LHCN-M2 (cell line): ENCODE measurements around the gene HRH3. TPM values are rescaled to one million over a fixed set of nuclear protein-coding genes. Genes with fewer than 3 reads are reported as not detected.

ENCODE experiments used
- DNase-seq: peaks from one replicate; pipeline ENCODE4 v3.0.0-alpha.2; 2012; ENCODE audit warnings: low read depth
- total RNA-seq: library from RNA; depleted of rRNA; stranded (reverse); fragments of >200 nt; gene quantifications from 2 replicates; pipeline ENCODE4 v1.2.3, GENCODE V29; 2014

Gene HRH3
- total RNA-seq, 1 experiment from 2014 or later: not detected

DNA sequence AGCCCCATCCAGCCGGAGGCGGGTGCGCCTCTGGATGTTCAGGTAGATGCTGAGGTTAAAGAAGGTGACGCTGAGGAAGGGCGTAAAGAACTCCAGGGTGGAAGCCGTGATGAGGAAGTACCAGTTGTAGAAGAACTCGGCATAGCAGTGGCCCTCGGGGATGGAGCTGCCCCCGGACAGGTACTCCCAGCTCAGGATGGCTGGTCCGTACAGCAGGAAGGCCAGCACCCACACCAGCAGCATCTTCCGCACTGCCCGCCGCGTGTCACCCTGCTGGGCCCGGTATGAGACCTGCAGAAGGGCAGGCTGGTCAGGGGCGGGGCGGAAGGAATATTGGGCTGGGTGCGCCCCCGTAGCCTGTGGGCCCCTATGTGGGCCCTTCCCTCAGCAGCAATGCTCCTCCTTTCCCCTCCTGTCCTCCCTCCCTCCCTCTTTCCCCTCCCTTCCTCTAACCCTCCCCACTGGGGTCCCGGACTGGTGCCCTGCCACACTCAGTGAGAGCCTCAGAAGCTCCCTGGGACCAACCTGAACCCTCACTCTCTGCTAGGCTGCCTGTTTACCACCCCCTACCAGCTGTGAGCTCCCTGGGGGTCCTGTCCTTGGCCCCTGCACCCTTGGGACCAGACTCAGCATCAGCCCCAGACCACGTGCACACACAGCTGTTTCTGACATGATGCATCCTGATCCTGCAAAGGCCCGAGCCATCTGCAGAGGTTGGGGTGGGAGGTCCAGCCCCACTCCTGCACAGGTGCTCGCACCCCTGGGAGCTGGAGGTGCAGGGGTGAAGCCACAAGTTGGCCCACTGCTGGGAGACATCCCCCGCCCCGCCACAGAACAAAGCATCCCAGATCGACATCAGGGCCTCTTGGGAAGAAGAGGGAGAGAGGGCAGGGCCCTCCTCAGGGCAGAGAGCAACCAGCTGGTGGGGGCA is 3.2 kb downstream of the HRH3 start:
- DNase-seq: peak; percentile 18

DNA sequence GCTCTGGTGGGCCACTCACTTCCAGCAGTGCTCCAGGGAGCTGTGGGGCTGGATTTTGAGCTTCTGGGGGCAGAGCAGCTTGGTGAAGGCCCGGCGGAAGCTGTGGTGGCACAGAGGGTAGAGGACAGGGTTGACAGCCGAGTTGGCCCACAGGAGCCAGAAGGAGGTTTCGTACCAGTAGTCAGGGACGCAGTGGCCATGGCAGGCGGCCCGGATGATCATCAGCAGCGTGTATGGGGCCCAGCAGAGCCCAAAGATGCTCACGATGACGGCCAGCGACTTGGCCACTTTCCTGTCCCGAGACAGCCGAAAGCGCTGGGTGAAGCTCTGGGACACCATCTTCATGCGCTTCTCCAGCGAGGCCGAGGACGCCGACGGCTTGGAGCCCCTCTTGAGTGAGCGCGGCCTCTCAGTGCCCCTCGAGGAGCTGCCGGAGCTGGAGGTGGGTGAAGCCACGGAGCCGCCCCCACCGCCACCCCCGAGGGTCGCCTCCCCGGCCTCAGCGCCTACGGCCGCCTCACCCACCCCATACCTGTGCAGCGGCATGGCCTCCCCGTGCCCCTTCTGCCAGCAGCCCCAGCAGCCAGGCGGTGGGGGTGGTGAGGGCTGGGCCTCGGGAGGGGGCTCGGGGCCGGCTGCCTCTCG is 4.0 kb downstream of the HRH3 start:
- no peak for DNase-seq

DNA sequence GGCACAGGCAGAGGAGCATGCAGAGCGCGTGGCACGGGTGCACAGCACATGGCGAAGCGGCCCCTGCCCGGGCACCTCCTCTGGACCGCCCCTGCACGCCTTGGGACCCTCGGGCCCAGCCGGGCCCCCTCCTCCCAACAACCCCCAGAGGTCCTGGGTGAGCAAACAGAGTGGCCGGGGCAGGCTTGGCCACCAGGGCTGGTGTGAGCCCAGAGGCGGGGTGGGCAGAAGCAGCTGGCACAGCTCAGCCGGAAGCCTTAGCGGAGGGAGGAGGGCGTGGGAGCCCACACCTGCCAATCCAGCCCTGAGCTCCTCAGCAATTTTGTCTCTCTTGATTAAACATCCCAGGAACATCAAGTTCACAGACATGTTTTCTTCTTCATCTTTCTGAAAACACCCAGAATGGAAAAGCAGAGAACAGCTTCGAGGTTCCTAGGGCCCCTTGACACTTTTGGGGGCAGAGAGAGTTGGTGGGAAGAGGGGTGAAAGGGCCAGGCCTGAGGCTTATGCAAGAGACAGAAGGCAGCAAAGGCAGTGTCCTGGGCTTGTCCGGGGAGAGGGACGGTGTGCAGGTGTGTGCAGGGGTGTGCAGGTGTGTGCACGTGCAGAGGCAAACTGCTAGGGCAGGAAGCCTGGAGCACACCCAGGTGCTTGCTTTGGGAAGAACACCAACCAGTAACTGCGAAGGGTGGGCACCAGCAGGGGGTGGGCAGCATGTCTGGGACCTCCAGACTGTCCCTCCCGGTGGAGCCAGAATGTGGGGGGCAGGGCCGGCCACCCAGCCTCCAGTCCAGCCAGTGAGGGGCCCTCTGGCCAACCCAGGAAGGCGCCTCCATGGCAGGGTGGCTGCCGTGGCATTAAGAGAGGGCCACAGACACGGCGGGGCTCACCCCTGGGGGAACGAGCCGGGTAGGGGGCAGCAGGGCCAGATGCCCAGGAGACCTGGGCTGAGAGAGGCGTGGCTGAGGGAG is 4.8 kb downstream of the HRH3 start:
- DNase-seq: no peak

DNA sequence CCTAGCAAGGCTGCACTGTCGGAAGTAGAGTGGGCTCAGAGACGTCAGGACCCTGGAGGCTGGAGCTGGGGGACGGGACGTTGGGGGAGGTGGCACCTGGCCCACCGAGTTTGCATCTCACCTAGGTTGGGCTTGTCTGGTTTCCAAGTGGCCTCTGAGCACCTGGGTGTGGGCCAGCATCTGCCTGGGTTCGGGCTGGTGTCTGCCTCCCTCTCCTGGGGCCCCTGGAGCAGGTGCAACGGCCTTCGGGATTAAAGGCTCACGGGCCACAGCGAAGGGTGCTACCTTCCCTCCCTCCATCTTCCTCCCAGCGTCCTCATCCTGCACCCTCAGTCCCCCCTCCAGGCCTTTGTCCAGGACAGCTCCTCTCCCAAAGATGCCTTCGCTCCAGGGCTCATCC is 6.0 kb downstream of the HRH3 start:
- DNase-seq: no peak

DNA sequence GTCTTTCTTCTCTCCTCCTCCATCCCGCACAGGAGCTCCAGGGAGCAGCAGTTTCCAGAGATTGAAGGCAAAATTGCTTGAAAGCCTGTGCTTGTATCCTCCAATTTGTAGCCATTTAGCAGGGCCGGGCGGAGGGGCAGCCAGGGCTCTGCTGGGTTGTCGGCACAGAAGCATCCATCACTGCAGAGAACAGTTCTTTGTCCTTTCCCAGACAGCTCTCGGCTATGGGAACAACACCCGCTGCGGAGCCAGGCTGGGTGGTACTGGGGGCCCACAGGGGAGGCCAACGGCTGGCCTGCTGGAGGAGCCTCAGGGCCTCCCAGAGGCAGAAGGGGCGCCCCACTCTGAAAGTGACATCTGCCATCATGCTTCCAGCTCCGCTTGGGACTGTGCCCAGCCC is 7.8 kb downstream of the HRH3 start:
- DNase-seq: no peak

DNA sequence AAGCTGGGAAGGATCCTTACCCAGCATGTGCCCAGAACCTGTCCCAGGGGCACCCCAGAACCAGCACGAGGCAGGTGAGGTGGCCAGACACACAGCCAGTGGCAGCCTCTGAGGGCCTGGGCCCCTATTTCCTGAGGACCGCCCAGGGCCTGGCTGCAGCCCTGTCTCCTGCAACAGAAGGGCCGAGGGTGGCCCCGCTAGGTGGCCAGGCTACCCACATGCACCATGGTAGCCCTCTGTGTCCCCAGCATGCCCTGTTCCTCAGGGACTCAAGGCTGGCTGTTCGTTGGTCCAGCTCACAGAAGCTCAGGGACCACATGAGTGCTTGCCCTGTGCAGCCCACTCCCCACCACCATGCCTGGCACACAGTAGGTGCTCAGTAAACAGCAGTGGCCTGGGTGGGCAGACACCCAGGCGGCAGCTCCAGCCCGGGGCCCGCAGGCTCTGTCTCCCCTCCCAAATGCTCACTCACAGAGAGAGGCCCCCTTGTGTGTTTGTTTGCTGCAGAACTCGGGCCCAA is 8.2 kb downstream of the HRH3 start:
- DNase-seq: no peak

DNA sequence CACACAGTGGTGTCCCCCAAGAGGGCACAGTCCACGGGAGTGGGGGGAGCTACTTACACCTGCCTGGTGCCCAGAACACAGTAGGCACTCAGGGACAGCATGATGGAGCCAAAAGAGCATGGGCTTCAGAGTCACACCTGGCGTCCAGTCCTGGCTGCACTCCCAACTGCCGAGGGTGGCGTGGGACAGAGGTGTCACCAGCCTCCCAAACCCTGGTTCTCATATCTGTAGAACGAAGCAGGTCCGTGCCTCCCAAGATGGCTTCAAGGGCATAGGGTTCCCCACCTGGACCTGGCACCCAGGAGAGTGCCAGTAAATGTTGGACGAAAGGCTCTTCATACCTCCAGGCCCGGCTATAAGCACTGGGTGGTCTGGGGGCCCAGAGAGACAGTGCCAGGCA is 8.9 kb downstream of the HRH3 start:
- DNase-seq: no peak

DNA sequence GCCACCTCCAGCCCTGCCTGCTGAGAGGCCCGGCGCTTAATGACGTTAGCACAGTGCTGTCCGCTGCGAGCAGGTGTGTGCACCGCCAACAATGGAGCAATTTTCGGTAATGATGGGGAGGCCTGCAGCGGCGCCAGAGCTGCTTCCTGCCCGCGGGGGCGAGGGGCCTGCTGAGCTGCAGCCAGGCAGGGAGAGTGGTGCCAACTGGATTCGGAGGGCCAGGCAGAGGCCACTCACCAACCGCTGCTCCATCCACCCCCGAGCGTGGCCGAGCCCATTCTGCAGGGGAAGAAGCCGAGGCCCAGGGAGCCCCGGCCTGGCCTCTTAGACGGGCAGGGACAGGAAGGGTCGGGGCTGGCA is 9.6 kb downstream of the HRH3 start:
- DNase-seq: no peak

DNA sequence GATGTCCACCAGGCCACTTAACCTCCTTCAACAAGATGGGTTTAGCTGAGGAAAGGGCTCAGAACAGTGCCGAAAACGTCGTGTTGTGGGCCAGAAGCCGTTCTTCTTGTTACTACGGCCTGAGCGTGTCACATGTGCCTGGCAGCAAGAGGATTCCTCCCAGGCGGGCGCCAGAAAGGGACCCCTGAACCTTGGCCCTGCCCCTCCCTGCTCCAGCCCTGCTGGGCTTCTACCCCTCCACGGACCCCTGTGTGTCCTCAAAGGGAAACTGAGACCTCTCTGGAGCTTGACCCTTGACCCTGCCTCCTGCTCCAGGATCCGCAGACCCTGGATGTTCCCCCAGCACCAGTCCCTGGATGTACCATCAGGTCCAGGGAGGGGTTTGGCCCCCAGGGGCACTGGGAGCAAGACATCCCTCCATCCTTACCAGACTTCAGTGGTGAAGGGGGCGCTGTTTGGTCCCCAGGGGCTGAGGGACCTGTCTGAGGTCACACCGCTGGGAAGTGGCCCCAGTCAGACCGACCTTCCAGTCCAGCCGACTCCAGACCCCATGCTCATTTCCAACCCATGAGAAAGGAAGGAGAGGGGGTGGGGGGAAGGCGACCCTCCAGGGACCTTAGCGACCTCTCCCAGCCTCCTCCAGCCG is 10.1 kb downstream of the HRH3 start:
- no peak for DNase-seq

DNA sequence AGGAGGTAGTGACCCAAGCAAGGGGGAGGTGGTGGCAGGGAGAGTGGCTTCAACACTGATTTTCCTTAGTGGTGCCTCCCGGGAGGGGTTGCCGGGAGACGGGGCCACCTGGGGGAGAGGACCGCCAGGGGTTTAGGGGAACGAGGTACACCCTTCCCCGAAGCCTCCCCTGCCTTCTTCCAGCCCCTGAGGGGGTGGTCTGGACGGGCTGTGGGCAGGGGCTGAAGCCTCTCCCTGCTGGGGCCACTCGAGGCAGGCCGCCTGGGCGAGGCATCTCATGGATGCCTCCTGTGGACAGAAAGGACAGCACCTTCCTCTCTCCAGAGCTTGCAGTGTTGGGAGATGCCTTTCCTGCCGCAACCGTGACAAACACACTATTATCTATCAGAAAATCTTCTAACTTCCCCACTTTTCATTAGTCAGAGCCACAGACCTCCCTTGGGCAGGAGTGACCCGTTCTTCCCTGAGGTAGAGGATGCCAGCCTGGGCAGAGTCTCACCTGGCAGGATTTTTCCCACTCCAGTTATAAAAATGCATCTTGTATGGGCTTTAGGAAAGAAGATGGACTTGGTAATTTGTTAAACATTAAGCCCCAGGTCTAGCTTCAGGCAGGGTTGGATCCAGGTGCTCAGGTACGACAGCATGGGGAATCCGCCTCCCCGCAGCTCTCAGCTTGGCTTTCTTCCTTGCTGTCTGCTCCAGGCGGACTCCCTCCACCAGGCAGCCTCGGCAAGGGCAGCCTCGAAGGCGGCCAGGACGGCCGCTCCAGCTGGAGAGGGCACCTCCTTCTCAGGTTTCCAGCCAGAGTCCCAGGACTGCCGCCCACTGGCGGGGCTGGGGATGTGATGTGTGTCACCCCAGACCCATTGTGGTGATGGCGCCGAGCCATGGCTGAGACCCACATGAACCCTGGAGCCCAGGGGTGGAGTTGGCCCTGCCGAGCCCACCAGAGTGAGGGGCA is 11.0 kb downstream of the HRH3 start:
- DNase-seq: no peak

DNA sequence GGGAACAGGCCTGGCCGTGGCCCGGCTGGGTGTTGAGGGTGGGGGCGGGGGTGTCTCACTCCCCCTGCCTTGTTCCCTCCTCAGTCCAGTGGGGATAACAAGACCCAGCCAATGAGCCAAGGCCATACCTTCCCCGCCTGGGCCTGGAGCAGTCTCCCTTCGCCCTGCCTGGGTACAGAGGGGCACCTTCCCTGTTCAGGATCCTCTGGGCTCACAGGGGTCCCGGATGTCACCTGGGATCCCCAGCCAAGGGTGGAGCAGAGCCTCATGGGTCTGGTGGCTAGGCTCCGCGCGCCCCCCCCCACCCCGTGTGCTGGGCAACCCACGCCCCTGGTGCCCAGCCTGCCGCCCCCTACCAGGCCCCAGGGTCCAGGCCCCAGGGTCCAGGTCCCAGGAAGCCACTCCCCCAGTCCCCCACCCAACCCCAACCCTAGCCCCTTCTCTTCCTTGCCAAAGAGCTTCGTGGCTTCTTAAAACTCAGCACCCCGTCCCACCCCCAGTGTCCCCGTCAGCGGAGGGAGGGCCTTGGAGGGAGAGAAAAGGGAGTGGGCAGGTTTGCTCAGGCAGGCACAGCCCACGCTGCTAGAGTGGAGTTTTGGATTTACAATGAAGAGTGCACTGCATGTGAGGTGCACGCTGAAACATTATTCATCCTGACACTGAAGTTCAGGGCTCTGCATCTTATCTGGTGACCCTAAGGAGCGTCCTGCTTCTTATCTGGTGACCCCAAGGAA is 11.8 kb downstream of the HRH3 start:
- DNase-seq: no peak

DNA sequence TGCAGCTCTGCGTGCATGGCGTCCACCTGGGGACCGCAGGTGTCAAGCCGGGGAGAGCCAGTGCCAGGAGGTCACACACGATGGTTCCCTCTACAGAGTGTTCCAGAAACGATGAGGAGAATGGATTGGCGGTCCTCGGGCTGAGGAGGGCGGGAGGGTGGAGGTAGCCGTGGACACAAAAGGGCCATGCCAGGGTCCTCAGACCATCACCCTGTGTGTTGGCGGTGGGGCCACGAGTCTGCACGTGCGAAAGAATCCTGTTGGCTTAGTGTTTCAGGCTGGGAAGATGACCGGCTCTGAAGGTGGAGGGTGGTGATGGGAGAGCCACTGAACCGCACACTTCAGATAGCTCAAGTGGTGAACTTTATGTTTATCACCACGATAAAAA is 13.7 kb downstream of the HRH3 start:
- DNase-seq: no peak

DNA sequence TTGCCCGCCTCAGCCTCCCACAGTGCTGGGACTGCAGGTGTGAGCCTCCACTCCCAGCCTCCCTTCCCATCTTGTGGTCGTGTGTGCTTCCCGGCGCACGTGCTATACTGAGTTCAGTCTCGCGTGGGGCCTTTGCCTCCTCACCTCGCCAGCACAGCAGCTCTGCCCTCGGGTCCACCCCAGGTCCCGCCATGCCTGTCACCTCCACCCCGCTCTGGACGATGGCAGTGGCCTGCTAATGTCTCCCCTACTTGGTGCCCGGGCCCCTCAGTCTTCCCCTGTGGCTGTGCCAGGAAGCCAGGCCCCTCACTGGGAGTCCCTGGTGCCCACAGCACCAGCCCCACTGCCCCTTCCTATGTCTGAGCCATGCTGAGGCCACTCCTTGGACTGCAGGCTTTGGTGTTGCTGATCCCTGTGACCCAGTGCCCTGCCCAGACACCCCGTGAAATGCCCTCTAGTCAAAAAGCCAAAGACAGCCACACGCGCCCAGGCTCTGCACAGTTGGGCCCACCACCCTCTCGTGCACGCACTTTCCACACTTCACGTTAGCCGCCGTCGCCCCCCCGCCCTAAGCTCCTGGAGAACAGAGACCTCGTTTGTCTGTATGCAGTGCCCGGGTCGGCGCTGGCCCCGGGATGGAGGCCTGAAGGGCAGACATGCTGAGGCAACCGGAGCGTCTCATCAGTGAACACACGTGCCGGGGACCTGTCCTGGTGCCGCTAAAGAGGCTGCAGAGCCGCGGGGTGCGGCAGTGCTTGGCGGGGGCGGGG is 14.3 kb downstream of the HRH3 start:
- no peak for DNase-seq

DNA sequence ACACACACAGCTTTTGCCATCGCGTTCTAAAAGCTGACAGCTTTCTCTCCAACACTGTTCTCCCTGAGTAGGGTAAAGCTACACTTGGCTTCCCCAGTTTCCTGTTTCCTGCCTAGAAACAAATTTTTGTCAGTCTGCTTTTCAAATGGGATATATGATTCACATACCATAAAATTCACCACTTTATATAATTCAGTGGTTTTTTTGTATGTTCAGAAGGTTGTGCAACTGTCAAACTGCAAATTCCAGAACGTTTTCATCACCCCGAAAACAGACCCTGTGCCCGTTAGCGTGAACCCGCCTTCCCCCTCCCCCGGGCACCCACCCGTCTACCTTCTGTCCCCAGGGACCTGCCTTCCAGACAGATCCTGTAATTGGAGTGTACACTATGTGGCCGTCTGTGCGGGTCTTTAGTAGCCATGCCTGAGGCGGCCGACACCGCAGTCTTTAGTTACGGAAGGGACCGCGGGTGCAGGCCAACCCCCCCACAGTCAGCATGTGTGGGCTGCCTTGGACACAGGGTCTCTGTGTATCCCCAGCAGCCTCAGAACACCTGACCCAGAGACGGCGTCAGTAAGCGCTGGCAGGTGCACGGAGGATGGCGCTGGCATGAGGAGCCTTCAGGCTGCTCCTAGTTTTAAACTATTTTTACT is 16.6 kb downstream of the HRH3 start:
- DNase-seq: no peak

DNA sequence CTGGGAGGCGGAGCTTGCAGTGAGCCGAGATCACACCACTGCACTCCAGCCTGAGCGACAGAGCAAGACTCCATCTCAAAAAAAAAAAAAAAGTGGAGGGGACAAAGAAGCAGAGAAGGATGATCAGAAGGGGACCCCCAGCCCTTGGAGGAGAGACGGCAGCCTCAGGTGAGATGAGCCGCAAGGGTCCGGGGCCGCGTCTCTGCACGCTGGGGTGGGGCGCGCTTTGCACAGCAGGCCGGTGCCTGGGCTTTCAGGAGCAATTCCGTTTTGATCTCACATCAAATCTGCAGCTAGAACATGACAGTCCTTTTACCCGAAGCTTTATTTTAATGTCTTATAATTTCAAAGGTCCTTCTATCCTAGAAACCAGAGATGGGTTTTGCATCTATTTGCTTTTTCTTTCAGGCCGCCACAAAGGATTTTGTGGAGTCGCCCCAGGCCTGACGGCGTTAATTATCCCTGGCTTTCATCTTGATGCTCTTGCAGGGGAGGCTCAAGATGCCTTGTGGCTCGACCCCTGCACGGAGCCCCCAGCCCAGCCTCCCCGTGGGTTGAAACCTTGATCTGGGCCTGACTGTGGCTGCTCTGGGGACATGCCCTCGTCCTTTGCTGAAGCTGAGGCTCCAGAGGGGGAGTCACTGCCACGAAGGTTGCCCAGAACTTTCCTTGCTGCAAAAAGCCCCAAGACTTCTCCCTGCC is 17.3 kb downstream of the HRH3 start:
- no peak for DNase-seq

DNA sequence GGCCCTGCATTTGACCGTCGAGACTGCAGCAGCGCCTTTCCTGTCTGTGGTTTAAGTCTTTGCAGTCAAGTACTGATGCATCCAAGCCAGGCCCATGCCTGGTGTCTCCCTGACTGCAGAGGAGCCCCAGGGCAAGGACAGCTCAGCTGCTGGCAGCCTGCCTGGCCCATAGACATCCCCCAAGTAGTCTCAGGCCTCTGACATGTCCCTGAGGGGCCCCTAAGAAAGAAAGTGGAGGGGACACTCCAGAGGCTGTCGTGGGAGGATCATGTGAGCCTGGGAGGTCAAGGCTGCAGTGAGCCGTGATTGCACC is 18.0 kb downstream of the HRH3 start:
- no peak for DNase-seq
